GM19438 (cell line): ENCODE measurements around the gene TRIM67.

ENCODE experiments used
- ATAC-seq: cut with Tn5 transposase; IDR thresholded peaks from one replicate; pipeline ENCODE4 v1.9.1; 2021; ENCODE audit warnings: low read depth; ENCODE audit not compliant: unreplicated experiment

The TRIM67 gene

GRCh38 chr1:231182317-231182716, 20.5 kb downstream of the TRIM67 start:
- no peak for ATAC-seq

- ATAC-seq, result no peak
These were observed 22.1 kb downstream of the TRIM67 start for GRCh38 chr1:231183639-231184590.

GRCh38 chr1:231184891-231185290, 23.0 kb downstream of the TRIM67 start:
- no peak for ATAC-seq

GRCh38 chr1:231185391-231185790, 23.5 kb downstream of the TRIM67 start:
- ATAC-seq, result no peak

- ATAC-seq, result no peak
These were observed 24.7 kb downstream of the TRIM67 start for GRCh38 chr1:231186356-231187115.

- no peak for ATAC-seq
These were observed 25.7 kb downstream of the TRIM67 start for GRCh38 chr1:231187571-231187970.

- ATAC-seq, result no peak
These were observed 26.2 kb downstream of the TRIM67 start for GRCh38 chr1:231188072-231188471.

- no peak for ATAC-seq
These were observed 26.9 kb downstream of the TRIM67 start for GRCh38 chr1:231188768-231189167.

GRCh38 chr1:231189683-231190270, 27.9 kb downstream of the TRIM67 start:
- ATAC-seq, result no peak

- ATAC-seq, result no peak
These were observed 28.6 kb downstream of the TRIM67 start for GRCh38 chr1:231190456-231190855.

GRCh38 chr1:231192620-231193163, 30.8 kb downstream of the TRIM67 start:
- no peak for ATAC-seq

- ATAC-seq, result no peak
These were observed 32.0 kb downstream of the TRIM67 start for GRCh38 chr1:231193710-231194340.

GRCh38 chr1:231194476-231194842, 32.6 kb downstream of the TRIM67 start:
- no peak for ATAC-seq

- ATAC-seq, result no peak
These were observed 33.1 kb downstream of the TRIM67 start for GRCh38 chr1:231194843-231195516.

- ATAC-seq, result no peak
These were observed 34.4 kb downstream of the TRIM67 start for GRCh38 chr1:231196307-231196706.

- ATAC-seq, result no peak
These were observed 34.9 kb downstream of the TRIM67 start for GRCh38 chr1:231196728-231197127.

GRCh38 chr1:231199868-231200267, 38.0 kb downstream of the TRIM67 start:
- no peak for ATAC-seq

- no peak for ATAC-seq
These were observed 38.7 kb downstream of the TRIM67 start for GRCh38 chr1:231200388-231201031.

- no peak for ATAC-seq
These were observed 39.6 kb downstream of the TRIM67 start for GRCh38 chr1:231201375-231201978.
